ENCODE data around the gene CNTN2.

Gene CNTN2

GRCh38 chr1:205017766-205018165, 25.2 kb upstream of the CNTN2 start:
- in situ Hi-C loops (cut with MboI; ENCODE audit: low sequenced_read_pairs): no loop called here

- in situ Hi-C loops (cut with MboI; ENCODE audit: low sequenced_read_pairs): no loop called here
These were observed 24.6 kb upstream of the CNTN2 start for GRCh38 chr1:205018381-205018780.

DNA sequence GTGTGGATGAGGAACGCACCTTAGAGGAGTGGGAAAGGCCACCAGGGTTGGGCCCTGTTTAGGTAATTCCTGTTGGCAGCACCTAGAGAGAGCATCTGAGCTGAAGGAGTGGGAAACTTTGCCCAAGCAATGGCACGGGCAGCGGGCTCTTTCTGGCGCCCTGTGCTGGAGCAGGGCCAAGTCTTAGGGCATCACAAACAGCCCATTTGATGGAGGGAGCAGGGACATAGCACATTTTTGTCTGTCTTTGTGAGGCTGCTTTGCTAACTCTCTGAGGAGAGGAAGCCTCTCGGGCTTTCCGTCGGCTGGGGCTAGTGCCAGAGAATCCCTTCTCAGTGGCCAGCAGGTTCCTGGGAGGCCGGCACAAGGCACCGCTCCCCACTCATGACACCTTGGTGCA, 22.5 kb upstream of the CNTN2 start:
- in situ Hi-C loops (cut with MboI; ENCODE audit: low sequenced_read_pairs): no loop called here

- in situ Hi-C loops (cut with MboI; ENCODE audit: low sequenced_read_pairs): no loop called here
These were observed 18.3 kb upstream of the CNTN2 start for GRCh38 chr1:205024679-205025078.

- in situ Hi-C loops (cut with MboI; ENCODE audit: low sequenced_read_pairs): no loop called here
These were observed 17.8 kb upstream of the CNTN2 start for GRCh38 chr1:205025239-205025638.

GRCh38 chr1:205026181-205026580, 16.8 kb upstream of the CNTN2 start:
- in situ Hi-C loops (cut with MboI; ENCODE audit: low sequenced_read_pairs): no loop called here

- in situ Hi-C loops (cut with MboI; ENCODE audit: low sequenced_read_pairs): no loop called here
These were observed 14.6 kb upstream of the CNTN2 start for GRCh38 chr1:205028390-205028789.

GRCh38 chr1:205028924-205029323, 14.1 kb upstream of the CNTN2 start:
- in situ Hi-C loops (cut with MboI; ENCODE audit: low sequenced_read_pairs): no loop called here

DNA sequence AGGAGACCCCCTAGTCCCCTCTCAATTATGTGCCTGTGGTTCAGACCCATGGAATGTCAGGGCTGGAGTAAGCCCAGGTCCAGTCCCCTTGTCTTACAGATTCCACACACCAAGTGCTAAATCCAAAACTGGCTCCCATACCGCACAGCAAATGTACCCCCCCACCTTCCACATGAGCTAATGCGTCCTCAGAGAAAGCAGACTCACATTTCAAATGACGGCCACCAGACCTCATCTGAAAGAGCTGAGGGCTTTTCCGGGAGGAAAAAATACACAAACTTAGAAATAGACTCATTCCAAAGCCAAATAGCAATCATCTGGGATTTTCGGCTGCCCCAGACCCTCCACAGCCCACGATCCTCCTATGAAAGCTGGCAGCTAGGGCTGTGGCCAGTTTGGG, 12.8 kb upstream of the CNTN2 start:
- in situ Hi-C loops (cut with MboI; ENCODE audit: low sequenced_read_pairs): no loop called here

GRCh38 chr1:205030896-205031295, 12.1 kb upstream of the CNTN2 start:
- in situ Hi-C loops (cut with MboI; ENCODE audit: low sequenced_read_pairs): no loop called here

DNA sequence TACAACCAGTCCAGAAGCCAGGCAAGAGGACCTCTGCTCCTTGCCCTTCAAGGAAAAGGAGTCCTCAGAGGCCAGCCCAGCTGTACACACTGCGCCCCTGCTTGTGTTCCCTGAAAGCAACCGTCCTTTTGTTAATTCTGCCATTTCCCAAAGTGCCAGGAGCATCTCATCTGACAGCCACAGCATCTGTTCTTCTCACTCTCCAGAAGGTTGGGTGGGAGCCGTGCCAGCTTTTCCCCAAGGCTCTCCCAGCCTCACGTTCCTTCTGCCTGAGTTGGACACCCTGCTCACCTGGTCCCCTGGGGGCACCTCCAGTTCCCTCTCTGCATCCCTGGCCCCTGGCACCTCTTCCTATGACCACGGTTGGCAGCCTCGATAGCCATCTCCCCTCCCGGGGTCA, 10.5 kb upstream of the CNTN2 start:
- in situ Hi-C loops (cut with MboI; ENCODE audit: low sequenced_read_pairs): no loop called here

DNA sequence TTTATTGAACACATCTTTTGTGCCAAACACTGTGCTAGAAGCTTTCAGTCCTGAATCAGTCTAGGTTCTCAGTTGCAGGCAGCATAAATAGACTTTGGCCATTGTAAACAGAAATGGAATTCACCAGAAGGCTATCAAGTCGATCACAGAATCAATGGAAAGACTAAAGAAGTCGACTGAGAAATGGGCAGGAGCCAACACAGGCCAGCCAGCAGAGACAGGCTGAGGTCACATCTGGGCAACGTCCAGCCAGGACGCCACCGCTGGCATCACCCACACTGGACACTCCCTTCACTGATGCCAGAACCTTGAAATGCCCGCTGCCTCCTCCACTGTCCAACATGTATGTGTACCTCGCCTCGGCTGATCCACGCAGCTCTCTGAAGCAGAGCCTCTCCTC, 5.5 kb upstream of the CNTN2 start:
- in situ Hi-C loops (cut with MboI; ENCODE audit: low sequenced_read_pairs): no loop called here

- in situ Hi-C loops (cut with MboI; ENCODE audit: low sequenced_read_pairs): no loop called here
These were observed 4.8 kb upstream of the CNTN2 start for GRCh38 chr1:205038132-205038786.

- in situ Hi-C loops (cut with MboI; ENCODE audit: low sequenced_read_pairs): no loop called here
These were observed 1.9 kb upstream of the CNTN2 start for GRCh38 chr1:205041001-205041715.

GRCh38 chr1:205041998-205042910, 758 bp upstream of the CNTN2 start:
- in situ Hi-C loops (cut with MboI; ENCODE audit: low sequenced_read_pairs): no loop called here

DNA sequence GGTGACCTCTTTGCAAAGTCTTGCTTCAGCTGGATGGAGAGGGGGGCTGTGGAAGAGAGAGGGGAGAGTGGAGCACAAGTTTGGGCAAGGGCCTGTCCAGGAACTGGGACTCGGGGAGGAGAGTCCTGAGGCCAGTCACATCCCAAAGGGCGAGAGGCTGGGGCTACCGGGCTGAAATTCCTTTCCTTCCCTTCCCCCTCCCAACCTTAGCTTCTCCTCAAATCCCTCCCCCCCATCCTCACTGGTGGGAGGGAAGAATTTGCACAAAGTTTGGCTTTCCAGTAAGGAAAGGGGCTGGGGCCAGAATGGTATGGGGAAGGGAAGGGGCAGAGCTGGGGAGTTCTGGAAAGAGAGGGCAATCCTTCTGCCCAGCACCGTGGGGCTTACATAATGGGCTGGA, 854 bp downstream of the CNTN2 start:
- in situ Hi-C loops (cut with MboI; ENCODE audit: low sequenced_read_pairs): no loop called here

DNA sequence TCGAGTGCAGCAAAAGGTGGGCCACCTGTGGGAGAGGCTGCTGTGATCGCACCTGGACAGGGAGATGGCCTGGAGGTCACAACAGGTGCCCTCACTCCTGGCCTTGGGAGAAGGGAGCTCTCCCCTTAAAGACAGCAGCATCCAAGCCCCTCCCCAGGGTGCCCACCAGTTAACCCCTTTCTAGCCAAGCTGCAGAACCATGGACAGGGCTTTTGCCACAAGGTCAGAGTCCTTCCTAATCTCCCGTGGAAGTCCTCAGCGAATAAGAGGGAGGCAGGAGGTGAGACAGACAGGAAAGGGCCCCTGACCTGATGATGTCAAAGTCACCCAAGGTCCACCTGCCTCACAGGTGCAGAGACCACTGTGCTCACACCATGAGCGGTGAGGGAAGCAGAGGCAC, 1.7 kb downstream of the CNTN2 start:
- in situ Hi-C loops (cut with MboI; ENCODE audit: low sequenced_read_pairs): no loop called here

DNA sequence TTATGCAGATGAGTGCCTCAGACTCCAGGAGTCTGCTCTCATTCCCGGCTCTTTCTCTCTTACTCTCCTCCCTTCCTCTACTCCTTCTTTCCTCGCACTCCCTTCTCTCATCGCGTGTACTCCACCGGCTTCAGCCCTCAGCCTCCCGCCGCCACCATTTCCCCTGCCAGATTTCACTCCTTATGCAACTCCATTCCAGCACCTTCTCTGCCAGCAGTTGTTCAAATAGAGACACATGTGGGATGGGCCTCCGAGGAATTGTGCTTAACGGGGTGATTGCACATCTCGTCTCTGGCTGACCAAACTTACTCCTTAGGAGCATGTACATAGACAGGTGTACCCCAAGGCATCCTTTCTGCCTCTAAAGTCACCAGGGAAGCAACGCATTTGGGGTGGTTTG, 2.1 kb downstream of the CNTN2 start:
- in situ Hi-C loops (cut with MboI; ENCODE audit: low sequenced_read_pairs): no loop called here

- in situ Hi-C loops (cut with MboI; ENCODE audit: low sequenced_read_pairs): no loop called here
These were observed 3.9 kb downstream of the CNTN2 start for GRCh38 chr1:205046870-205047269.

DNA sequence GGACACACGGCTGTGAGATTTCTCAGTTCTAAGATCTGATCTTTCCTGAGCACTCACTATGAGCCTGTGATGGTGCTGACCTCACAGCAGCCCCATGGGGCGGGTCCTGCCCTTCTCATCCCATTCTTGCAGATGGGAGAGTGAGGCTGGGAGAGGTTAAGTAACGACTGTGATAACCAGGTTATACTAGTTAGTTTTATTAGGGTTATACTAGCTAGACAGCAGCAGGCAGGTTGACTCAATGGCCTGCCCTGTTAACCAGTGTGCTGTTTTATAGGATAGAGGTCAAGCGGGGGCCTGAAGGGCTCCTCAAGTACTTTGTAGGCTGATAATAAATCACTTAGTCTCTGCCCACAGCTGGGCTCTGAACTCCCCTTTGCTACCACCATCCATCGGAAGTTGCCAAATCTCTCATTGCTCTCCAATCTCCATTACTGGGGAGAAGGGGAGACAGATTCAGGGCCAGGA, 4.8 kb downstream of the CNTN2 start:
- in situ Hi-C loops (cut with MboI; ENCODE audit: low sequenced_read_pairs): no loop called here

- in situ Hi-C loops (cut with MboI; ENCODE audit: low sequenced_read_pairs): no loop called here
These were observed 5.4 kb downstream of the CNTN2 start for GRCh38 chr1:205048382-205048781.

GRCh38 chr1:205049479-205049878, 6.5 kb downstream of the CNTN2 start:
- in situ Hi-C loops (cut with MboI; ENCODE audit: low sequenced_read_pairs): no loop called here
